Activated CD4-positive, alpha-beta T cell treated with anti-CD3 and anti-CD28 coated beads, Interleukin-2, amount 50 U/mL, for 4 hours (primary cell): Measurements from ENCODE around the gene INTS13.
"Not testable (repeated sequence)": the region's sequence is repeated elsewhere in the genome, so short reads cannot be mapped to it uniquely, and the experiment has no call there.

Source experiments
- DNase-seq, 2 experiments: peaks; one replicate each; pipeline ENCODE4 v3.0.0-alpha.2; 2020

Gene INTS13

DNA sequence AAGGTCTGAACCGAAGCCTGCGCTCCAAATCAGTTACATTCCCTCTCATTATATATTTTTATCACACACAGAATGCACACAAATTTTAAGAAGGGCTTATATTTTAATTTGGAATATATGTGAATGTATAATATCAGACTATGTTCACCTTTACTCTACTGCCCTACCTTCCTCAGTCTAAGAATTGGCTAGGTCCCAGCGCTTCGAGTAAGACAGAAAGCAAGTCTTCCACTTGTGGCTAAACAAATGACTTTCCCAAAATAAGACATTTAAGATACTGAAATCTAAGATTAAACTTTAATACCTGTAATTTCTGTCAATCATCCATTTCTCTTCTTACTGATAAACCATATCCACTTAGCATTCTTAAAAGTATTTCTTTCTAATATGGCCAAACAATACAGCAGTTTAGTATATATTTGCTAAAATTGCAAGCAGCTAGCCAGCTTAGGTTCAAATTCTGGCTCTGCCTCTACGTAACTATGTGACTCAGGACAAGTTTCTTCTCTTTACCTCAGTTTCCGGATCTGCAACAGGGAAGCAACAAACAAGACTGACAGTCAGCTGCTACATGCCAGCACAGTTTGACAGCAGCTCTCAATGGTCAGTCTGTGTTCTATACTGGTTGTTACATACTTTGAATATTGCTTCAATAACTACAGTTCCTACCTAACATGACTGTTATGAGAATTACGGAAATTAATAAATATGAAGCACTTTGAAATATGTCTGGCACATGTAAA is 2.0 kb downstream of the INTS13 start:
- no peak for DNase-seq

DNA sequence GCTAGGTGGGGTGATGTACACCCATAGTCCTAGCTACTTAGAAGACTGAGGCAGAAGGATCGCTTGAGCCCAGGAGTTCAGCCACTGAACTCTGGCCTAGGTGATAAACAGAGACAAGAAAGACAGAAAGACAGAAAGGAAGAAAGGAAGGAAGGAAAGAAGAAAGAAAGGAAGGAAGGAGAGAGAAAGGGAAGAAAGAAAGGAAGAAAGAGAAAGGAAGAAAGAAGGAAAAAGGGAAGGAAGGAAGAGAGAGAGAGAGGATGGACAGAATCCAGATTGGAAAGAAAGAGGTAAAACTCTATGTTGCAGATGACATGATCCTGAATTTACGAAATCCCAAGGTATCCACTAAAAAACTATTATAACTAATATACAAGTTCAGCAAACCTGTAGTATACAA is 8.2 kb downstream of the INTS13 start:
- no peak for DNase-seq

DNA sequence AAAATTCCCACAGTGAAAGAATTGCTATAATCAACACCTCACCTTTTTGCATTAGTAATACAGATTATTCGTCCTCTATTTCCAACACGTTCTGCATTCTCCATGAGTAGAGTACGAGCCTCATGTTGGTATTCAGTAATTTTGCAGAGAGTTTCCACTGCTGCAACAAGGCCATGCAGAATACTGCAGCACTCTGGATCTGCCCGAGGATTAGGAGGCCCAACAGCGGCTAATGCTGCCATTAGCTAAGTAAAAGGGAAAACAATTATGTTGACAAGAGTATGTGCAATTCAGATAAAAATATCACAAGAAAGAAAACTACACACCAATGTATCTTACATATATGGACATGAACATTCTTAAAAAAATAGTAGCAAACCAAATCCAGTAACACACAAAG is 9.1 kb downstream of the INTS13 start:
- DNase-seq: no peak

DNA sequence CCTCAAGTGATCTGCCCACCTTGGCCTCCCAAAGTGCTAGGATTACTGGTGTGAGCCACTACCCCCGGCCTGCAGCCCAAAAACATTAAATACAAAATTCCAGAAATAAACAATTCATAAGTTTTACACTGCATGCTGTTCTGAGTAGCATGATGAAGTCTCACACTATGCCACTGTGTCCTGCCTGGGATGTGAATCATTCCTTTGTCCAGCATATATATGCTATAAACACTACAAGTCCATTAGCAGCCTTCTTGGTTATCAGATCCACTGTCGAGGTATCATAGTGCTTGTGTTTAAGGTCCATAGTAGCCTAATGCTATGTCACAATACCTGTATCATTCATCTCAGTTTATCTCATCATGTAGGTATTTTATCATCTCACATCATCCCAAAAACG is 15.9 kb downstream of the INTS13 start:
- no peak for DNase-seq

DNA sequence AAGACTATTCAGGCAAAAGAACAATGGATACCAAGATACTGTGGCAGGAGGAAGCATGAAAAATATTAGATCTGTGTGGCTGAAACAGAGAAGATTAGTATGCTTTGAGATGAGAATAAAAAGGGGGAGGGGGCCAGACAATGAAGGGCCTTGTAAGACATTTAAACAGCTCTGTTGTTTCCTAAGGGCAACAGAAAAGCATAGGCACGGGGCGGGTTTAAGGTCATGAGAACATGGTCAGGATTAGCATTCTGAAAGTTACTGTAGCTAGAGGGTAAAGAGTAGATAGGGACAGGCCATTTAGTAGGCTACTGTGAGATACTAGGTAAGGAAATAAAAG is 18.6 kb downstream of the INTS13 start:
- DNase-seq: no peak

DNA sequence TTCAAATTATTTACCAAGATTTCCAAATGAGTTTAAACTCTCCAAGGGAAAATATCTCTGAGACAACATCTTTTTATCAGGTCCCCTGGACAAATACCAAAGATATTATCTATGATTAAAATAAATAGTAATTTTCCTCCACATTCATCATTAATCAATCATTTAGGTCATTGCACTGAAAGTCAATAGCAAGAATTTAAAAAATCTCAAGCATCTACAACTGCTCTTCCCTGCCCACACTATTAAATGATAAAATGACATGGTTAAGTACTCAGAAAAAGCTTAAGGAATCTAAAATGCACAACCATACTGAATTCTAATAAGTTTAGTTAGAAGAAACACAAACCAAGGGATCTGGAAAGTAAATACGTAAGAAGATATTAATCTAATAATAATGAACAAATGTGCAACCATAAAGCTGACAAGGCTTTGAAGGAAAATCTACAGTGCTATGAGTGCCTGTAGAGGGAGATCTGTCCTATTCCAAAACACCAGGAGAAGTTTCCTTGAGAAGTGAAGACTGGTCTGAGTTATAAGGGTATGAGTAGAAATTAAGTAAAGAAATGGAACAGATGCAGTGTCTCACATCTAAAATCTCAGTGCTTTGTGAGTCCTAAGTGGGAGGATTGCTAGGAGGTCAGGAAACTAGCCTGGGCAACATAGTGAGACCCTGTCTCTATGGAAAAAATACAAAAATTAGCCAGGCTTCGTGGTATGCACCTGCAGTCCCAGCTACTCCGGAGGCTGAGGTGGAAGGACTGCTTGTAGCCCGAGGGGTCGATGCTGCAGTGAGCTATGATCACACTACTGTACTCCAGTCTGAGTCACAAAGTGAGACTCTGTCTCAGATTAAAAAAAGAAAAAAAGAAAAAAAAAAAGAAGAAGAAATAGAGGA is 19.2 kb downstream of the INTS13 start:
- no peak for DNase-seq

DNA sequence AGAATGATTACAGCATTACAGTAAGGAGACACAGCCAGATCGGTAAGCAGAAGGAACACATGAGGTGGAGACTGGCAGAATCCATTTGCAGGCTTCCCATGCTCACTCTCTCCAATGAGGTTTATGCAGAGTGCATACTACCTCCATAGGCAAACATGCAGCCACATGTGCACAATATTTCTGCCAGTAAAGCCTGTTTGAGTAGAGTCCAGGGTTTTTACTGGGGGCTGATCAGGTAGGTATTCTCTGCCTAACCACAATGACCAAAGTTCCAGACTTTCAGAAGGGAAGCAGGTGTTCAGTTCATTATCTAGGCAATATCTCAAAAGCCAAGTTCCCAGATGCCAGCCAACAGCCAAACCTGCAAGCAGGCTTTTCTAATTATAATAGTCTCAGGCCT is 31.1 kb downstream of the INTS13 start:
- no peak for DNase-seq

DNA sequence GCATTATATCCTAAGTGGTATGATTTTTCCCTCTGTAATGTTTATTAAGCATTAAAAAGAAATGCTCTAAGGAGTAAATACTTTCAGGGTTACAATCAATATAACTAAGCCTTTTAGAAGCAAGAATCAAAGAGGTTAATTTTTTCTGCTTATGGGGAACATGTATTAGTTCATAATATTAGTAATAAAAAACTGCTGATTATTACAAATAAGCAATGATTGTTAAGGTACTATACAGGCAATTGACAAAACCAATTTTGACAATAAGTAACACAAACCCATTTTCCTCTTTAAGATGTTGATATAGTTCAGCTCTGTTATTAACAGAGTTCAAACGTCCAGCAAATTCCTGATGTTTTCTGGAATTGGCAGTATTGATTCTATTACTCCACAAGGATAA is 31.8 kb downstream of the INTS13 start:
- DNase-seq: no peak

DNA sequence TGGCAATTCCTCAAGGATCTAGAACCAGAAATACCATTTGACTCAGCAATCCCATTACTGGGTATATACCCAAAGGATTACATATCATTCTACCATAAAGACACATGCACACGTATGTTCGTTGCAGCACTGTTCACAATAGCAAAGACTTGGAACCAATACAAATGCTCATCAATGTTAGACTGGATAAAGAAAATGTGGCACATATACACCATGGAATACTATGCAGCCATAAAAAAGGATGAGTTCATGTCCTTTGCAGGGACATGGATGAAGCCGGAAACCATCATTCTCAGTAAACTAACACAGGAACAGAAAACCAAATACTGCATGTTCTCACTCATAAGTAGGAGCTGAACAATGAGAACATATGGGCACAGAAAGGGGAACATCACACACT is 34.4 kb downstream of the INTS13 start:
- not testable (repeated sequence) for DNase-seq

DNA sequence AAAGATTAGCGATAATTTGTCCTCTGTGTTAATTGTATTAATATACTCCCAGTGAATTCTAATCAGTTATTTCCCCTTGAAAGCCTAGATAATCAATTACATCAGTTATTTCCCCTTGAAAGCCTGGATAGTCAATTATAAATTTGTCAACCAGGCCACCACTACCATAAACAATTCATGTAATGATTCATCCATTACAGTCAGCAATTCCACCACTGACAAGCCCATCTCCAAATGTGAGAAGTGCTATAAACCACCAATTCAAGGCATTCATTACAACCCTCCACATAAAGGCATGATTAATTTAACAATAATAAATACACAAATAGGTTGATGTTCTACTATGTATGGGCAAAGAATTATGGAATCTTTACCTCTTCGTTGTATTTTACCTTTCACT is 40.9 kb downstream of the INTS13 start:
- no peak for DNase-seq

DNA sequence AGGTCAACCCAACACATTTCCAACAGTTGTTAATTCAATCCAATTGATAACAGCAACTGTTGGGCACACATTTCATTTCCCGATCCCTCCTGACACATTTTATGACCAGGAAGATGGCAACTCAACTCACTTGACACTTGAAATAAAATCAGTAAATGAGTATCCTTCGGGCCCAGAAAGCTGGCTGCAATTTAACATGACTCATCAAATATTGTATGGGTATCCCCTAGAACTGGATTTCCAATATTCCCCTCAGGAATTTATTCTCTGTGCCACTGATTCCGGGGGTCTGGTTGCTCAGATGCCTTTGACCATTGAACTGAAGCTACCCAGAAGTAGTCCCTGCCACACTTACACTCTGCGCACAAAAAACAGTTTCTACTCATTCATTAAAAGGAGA is 42.1 kb downstream of the INTS13 start:
- DNase-seq: no peak

DNA sequence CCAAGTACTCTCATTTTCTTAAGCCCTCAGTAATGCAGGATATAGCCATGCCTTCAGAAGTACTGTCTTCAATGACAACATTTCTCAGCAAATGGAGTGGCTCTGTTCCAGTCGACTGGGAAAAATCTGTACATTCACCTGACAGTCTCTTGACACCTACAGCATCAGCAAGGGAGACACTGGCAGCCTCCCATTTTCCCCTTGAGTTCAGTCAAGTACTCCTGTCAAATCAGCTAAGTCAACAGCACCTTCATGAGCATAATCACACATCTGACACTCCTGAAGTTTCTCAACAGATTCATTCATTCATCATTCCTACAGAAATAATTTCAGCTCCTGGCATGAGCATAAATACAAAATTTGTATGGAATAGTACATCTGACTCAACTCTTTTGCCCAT is 46.1 kb downstream of the INTS13 start:
- DNase-seq: no peak

DNA sequence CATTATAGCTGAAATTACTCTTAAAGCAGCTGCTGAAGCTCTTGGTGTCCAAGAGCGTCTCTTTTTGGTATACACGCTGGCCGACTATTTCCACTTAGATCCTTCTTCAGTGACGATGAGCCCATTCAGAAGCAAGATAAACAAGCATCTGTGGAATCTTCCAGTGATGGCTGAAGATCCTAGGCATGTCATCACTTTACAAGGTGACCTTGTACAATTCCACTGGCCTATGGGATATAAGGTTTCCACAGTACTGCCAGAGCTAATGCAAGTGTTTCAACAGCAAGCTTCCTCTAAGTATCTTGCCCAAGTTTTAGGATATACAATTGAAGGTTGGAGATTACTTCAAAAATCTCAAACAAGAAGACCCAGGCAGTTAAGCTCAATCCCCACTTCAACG is 47.0 kb downstream of the INTS13 start:
- DNase-seq: no peak

DNA sequence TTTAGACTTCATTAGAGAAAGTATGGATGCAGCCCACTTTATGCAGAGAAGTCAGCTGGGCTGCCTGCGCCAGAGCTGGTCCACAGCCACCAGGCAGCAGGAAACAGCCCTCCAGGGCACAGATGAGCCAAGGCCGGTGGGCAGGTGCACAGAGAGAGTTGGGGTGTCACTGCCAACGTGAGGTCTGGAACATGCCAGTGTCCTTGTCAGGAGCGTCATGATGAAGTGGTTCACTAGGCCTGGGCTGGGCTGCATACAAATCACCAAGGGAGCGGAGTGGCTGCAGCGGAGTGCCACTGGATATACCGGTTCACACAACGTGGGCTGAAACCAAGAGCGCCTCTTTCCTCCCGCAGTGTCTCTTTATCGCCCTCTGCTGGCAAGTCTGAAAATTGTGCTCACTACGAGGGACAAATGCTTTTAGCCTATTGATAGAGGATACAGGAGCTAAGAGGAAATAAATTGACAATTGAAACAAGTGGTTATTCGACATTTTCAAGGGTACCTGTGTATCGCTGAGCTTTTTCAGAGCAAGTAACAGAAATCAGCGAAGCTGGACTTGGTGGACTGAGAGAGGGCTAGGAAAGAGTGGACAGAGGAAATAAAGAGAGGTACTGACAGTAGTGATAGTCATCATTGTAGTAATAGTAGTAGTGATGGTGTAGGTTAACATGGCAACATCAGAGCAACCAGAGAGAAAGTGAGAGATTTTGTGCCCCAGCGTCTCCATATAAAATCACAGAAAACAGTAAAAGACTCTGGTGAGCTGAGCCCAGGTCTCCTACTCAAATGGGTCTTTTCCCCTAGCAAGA is 52.8 kb downstream of the INTS13 start:
- peak; percentile 77 to 79 for DNase-seq

DNA sequence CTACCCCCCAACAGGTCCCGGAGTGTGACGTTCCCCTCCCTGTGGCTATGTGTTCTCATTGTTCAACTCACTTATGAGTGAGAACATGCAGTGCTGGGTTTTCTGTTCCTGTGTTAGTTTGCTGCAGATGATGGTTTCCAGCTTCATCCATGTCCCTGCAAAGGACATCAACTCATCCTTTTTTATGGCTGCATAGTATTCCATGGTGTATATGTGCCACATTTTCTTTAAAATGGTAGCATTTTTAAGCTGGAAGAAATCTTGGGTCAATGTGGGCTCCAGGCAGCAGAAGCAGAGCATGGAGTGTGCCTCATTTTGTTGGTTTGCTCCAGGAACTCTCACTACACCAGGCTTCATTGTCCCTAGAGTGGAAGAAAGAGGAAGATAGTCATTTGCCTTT is 57.2 kb downstream of the INTS13 start:
- DNase-seq: no peak

DNA sequence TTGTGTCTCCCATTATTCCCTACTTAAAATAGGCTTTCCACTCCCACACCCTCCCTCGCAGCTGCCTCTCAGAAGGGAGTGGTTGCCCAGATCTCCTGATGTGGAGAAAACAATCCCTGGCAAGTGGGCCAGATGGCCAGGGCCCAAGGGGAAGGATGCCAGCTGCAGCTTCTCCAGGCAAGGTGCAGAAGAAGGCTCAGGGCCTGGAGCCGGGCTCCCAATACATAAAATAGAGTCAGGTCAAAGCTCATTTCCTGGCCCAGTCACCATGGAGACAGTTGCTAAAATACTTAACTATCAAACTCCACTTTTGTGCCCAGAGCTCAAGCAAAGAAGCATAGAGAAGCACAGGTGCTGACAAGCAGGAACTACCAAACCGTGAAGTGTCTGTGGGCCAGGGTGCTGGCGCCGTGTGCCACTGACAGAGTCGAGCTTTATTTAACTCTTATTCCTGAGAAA is 59.1 kb downstream of the INTS13 start:
- no peak for DNase-seq

DNA sequence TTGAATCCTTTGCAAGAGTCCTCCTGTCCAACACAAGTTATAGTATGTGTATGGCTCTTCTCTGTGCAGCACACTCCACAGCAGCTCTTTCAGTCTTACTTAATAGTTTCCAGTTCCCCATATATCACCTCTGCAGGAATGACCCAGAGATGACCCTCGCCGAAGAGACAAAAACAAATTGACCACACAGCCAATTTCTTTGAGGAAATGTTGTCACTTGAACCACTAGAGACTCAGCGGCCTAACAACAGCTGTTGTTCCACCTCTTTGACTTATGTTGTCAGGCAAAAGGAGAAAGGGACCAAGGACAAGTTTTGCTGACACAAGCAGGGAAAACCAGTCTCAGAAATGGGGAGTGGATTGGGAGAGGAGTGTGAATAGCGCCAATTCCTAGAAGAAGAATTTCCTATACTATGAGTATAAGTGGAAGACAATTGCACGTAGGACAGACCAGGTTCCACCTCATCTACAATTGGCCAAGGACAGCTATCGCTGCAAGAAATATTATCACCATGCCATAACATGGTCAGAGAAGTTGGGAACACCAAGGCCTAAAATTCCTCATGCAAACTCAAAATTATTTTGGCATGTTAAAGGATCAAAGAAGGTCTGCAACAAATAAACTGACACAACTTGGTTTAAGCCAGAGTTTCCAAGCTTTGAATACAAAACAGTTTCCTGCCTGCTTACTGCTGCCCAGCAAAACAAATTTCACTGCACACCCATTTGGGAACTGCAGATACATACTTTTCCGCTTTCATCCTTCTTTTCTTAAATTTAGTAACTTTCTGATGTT is 63.1 kb downstream of the INTS13 start:
- no peak for DNase-seq

DNA sequence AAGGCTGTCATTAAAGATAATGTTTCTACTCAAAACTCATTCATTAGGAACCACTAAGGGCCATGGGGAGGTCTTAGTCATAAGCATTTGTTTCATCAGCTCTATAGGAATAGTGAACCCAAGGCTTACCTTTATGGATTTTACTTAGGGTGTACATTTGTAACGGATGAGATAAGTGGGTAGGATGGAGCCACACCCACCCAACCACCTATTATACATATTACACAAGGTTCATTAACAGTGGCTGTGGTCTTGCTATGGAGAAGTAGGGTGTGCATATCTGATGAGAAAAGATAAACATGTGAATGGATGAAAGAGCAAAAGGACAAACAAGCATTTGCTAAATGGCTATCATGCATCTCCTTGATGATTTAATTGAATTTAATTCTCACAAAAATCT is 65.2 kb downstream of the INTS13 start:
- no peak for DNase-seq

DNA sequence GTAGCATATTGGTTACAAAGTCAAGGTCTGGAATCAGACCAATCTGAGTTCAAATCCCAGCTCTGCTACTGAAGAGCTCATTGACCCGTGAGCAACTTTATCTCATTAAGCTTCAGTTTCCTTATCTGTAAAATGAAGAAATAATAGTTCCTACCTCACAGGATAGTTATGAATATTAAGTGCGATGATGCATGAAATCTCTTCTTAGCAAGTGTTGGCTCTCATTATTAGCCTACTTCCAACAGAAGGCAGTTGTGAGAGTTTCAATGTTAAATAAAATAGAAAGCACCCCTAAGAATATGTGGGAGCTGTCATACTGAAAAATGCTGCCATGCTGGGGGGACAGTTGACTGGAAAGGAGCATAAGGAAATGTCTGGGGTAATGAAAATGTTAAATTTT is 65.8 kb downstream of the INTS13 start:
- DNase-seq: no peak

DNA sequence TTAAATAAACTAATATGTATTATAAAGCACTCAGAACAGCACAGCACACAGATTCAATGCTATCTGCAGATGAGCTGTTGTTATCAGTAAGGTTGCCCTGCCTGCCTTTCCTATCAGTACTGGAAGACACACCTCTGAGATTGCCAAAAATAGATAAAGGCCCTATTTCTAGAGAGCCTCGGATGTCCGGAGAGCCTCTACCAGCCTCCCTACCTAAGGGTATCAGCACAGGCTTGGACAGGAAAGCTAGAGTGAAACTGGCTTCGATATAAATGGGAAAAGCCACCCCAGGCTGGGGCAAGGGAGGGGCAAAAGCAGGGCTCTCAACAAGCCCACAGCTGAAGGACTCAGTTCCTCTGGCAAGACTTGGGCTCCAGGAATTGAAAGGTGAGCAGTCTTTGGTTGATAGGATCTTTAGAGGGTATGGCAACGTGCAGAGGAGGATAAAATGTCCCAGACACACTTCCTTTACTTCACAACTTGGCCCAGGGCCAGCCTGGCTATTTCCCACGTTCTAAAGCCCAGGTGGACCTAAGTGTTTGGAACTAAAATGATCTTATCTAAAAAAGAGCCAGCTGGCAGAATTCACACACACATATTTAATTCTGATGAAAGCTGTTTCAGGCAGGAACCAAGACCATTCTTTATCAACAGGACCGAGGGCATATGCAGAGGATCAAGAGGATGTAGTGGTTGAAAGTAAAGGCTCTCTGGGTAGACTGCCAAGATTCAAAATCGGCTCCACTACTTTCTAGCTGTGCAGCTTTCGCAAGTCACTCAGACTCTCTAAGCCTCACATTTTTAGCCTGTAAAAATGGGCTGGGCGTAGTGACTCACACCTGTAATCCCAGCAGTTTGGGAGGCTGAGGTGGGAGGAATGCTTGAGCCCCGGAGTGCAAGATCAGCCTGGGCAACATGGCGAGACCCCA is 67.0 kb downstream of the INTS13 start:
- no peak for DNase-seq

DNA sequence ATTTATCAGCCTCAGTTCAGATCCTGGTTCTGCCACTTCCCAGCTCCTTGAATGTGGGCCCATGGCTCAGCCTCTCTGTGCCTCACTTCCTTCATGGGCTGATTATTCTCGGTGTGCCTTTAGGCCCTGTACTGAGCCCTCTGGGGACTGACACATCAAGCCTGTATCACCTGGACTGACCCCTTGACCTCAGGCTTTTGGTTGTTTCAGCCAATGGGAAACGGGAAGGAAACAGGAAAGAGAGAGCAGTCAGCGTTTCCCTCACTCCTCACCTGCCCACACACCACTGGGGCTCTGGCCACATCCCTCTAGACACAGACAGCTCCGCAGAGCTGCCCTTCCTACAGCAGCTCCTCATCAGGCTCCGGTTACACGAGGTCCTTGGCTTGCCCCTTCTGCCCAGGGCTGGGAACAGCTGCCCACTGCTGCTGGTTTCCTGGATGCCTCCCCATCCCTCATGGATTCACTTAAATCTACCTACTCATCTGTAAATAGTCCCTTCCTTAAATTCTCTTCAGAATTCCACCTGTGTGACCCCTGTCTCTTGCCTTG is 67.8 kb downstream of the INTS13 start:
- DNase-seq: no peak
